Karpas-422 (cell line): ENCODE measurements around the gene CASTOR2. TPM values are rescaled to one million over a fixed set of nuclear protein-coding genes. Genes with fewer than 3 reads are reported as not detected.
"Not testable (repeated sequence)": the region's sequence is repeated elsewhere in the genome, so short reads cannot be mapped to it uniquely, and the experiment has no call there.

ENCODE experiments used
- DNase-seq: peaks from one replicate; pipeline ENCODE4 v3.0.0-alpha.2; 2015
- H2AFZ ChIP-seq: fragments of 200-600 bp; sonication (generic); 2 replicates; pipeline ENCODE4 v1.6.1; 2014; ENCODE audit warnings: antibody characterized with exemption, low read length, mixed read lengths
- H3K27ac ChIP-seq: fragments of 200-600 bp; sonication (generic); 2 replicates; pipeline ENCODE4 v1.5.1; 2014; ENCODE audit warnings: mild to moderate bottlenecking, low read length, moderate library complexity
- H3K27me3 ChIP-seq: fragments of 200-600 bp; sonication (generic); 2 replicates; pipeline ENCODE4 v1.6.1; 2014; ENCODE audit warnings: low read length, mixed read lengths
- H3K36me3 ChIP-seq: fragments of 200-600 bp; sonication (generic); 2 replicates; pipeline ENCODE4 v1.6.1; 2014; ENCODE audit warnings: low read length, mixed read lengths; ENCODE audit not compliant: insufficient read depth
- H3K4me1 ChIP-seq: fragments of 200-600 bp; sonication (generic); 2 replicates; pipeline ENCODE4 v1.6.1; 2014; ENCODE audit warnings: mild to moderate bottlenecking, low read length, mixed read lengths
- H3K4me2 ChIP-seq: fragments of 200-600 bp; sonication (generic); 2 replicates; pipeline ENCODE4 v1.6.1; 2014; ENCODE audit warnings: low read length, low read depth, mild to moderate bottlenecking; ENCODE audit not compliant: poor library complexity, severe bottlenecking
- H3K4me3 ChIP-seq: fragments of 200-600 bp; sonication (generic); 2 replicates; pipeline ENCODE4 v1.5.1; 2014; ENCODE audit warnings: mild to moderate bottlenecking, antibody characterized with exemption, low read length, mixed read lengths
- H3K79me2 ChIP-seq: fragments of 200-600 bp; sonication (generic); 2 replicates; pipeline ENCODE4 v1.6.1; 2014; ENCODE audit warnings: mild to moderate bottlenecking, low read length, mixed read lengths
- H3K9ac ChIP-seq: fragments of 200-600 bp; sonication (generic); 2 replicates; pipeline ENCODE4 v1.6.0; 2014; ENCODE audit warnings: low read length
- H3K9me2 ChIP-seq: fragments of 200-600 bp; sonication (generic), shearing (Covaris generic); replicated peaks from 2 replicates; pipeline ENCODE4 v1.6.0; 2014; ENCODE audit warnings: mild to moderate bottlenecking, low read length, moderate library complexity; ENCODE audit not compliant: insufficient read depth
- H3K9me3 ChIP-seq: fragments of 300-700, 200-600 bp; sonication (generic); 2 replicates; pipeline ENCODE4 v1.6.1; 2014; ENCODE audit warnings: low read length, mixed read lengths
- H4K20me1 ChIP-seq: fragments of 200-600 bp; sonication (generic); 2 replicates; pipeline ENCODE4 v1.6.1; 2014; ENCODE audit warnings: mild to moderate bottlenecking, antibody characterized with exemption, low read length, low read depth; ENCODE audit not compliant: insufficient read depth
- total RNA-seq: library from RNA; depleted of rRNA; stranded (reverse); fragments of >200 nt; shearing (Covaris generic); gene quantifications from 2 replicates; pipeline ENCODE4 v1.2.3, GENCODE V29; 2014; ENCODE audit warnings: low replicate concordance; rRNA removed

The CASTOR2 gene
- total RNA-seq, 1 experiment from 2014 or later, result 0.30 TPM

DNA sequence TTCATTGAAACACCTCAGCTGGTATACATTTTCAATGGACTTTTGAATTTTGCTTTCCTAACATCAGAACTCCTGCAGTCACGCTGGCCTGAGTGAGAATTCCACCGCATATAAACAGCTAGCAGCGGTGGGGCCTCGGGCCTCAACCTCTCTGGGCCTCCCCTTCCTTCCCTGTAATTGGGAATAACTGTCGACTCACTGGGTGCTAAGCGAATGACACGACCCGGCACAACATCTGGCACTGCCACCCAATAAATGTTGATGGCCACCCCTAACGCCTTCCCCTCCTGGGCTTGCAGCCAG lies 108.4 kb downstream of the CASTOR2 start:
- peak overlapping the region; percentile 98 for H3K4me2 ChIP-seq
- 0 out of 2 replicates have a peak overlapping the region, but pooled peaks have one; percentile 44 for H3K27ac ChIP-seq
- peak overlapping the region; percentile 90 for H3K9ac ChIP-seq
- H3K9me2 ChIP-seq, result no peaks in the 10 kb centered on the region
- peak overlapping the region; percentile 87; the same call in 1 of the 2 replicates for H2AFZ ChIP-seq
- H4K20me1 ChIP-seq, result no peaks in the 10 kb centered on the region
- no peak for DNase-seq
- peaks cover 8% of the 10 kb centered on the region for H3K4me1 ChIP-seq
- peak overlapping the region; percentile 96 for H3K4me3 ChIP-seq
- no peaks in the 10 kb centered on the region for H3K27me3 ChIP-seq
- H3K9me3 ChIP-seq, result no peaks in the 10 kb centered on the region
- H3K36me3 ChIP-seq, result peaks cover 11% of the 10 kb centered on the region; the same call in 1 of the 2 replicates
- peaks cover 26% of the 10 kb centered on the region for H3K79me2 ChIP-seq

DNA sequence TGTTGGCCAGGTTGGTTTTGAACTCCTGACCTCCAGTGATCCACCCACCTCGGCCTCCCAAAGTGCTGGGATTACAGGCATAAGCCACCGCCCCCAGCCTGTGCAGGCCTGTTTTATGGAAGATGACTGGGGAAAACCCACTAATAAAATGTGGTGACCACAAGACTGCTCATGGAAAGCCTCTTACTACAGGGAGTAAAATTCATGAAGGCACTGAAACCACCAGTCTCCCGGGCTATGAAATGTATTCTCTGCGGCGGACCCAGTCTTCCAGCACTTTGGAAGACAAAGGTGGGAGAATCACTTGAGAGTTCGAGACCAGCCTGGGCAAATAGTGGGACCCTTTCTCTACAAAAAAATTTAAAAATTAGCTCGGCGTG lies 109.7 kb downstream of the CASTOR2 start:
- H3K27ac ChIP-seq, H3K27me3 ChIP-seq, H3K9me2 ChIP-seq, H3K36me3 ChIP-seq, DNase-seq, H4K20me1 ChIP-seq, H3K4me1 ChIP-seq, H3K9me3 ChIP-seq: not testable (repeated sequence)
- Histone ChIP-seq H3K79me2 (peaks cover 26% of the 10 kb centered on the region), H2AFZ (peak overlapping the region; percentile 61; the same call in 1 of the 2 replicates), H3K4me2 (peak overlapping the region; percentile 62), H3K9ac (peak overlapping the region; percentile 67), H3K4me3 (peak overlapping the region; percentile 96; the same call in 1 of the 2 replicates)

Other genes with a start within 250 kb of the CASTOR2 start
- 218 and 368 TPM in 2 replicates for gene NCF1, start 190.7 kb upstream of the CASTOR2 start, total RNA-seq
- 5.6 and 9.3 TPM in 2 replicates for gene GTF2IRD2, start 113.1 kb upstream of the CASTOR2 start, total RNA-seq
- gene RCC1L, start 109.1 kb downstream of the CASTOR2 start, total RNA-seq, result 24.6 and 41.1 TPM in 2 replicates
- 5.5 and 17.9 TPM in 2 replicates for gene GTF2IRD2B, start 127.9 kb downstream of the CASTOR2 start, total RNA-seq